Gastroesophageal sphincter (tissue), 3 donors: ENCODE measurements around the gene IGSF9.

Experiments used
- CTCF ChIP-seq, 4 experiments: fragments of 200-600 bp in 2 of 4; fragments of 450-650 bp in 2 of 4; sonication (generic) in 1 of 4; IDR thresholded peaks; one replicate each; pipeline ENCODE4 v1.5.1; 2017 to 2019; ENCODE audit warnings: antibody characterized with exemption in 4 of 4, mild to moderate bottlenecking in 2 of 4, moderate library complexity in 2 of 4
- EP300 ChIP-seq: sonication (generic); formaldehyde crosslinking; IDR thresholded peaks from one replicate; pipeline ENCODE4 v1.6.1; 2017; ENCODE audit warnings: antibody characterized with exemption, mild to moderate bottlenecking
- POLR2A ChIP-seq, 2 donors: fragments of 450-650 bp; IDR thresholded peaks; one replicate each; pipeline ENCODE4 v1.6.1; 2017; ENCODE audit warnings: antibody characterized with exemption in 2 of 2, mild to moderate bottlenecking in 2 of 2, moderate library complexity in 1 of 2
- POLR2AphosphoS5 ChIP-seq: sonication (generic); formaldehyde crosslinking; IDR thresholded peaks from one replicate; pipeline ENCODE4 v1.6.1; 2017; ENCODE audit warnings: antibody characterized with exemption

DNA sequence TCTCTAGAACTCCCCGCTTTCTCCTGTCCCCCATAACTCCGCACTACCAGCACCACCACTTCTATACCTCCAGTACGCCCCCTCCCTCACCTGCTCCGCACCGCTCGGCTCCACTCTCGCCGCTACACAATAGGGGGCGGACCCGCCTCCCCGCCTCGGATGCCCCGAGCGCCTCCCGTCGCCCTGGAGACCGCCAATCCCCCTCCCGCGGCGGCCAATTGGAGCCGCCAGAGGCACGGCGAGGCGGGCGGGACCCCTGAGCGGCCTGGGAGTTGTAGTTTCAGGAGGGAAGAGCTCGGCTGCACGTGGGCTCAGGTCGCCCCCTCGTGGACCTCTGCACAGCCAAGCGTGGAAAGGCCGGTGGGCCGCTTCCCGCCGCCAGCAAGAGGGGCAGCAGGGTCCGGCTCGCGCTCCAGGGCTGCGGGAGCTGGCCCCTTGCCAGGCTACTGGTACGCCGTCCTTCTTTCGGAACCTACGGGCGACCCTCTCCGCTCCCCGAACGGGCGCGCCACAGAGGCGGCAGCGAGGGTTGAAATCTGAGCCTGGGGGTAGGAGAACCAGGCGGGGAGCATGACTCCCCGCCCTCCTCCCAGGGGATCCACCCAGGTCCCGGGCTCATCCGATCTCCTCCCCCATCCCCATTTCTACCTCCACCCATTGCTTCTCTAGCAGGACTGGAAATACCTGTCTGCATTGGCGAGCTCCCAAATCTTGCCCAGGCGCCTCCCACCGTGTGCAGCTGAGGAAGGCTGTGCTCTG, at the start of gene IGSF9:
- TF ChIP-seq CTCF (IDR thresholded peaks at IDR 0.05) (peak in 3 of 4 experiments; percentile 49 to 77 (median 55)), POLR2A (IDR thresholded peaks at IDR 0.05) (no peak), POLR2AphosphoS5 (no peak), EP300 (no peak)
